Esophagus squamous epithelium (tissue), 5 donors: ENCODE measurements around the gene RALGPS2. TPM values are rescaled to one million over a fixed set of nuclear protein-coding genes. Genes with fewer than 3 reads are reported as not detected.

Experiments used
- DNase-seq: peaks from one replicate; lab custom pipeline; 2025; lab: John Stamatoyannopoulos, UW
- H3K27ac ChIP-seq, 4 donors: fragments of 200-600 bp; sonication (generic); one replicate each; pipeline ENCODE4 v1.5.1; 2016 to 2019; ENCODE audit warnings: mild to moderate bottlenecking in 1 of 4
- H3K27me3 ChIP-seq, 4 donors: fragments of 200-600 bp; sonication (generic); 1 replicate in 3 of 4; 2 replicates in 1 of 4; pipeline versions ENCODE4 v1.5.1 to v1.6.0; 2017 to 2021; ENCODE audit warnings: antibody characterized with exemption in 1 of 4
- H3K36me3 ChIP-seq, 3 donors: fragments of 200-600 bp; sonication (generic); one replicate each; pipeline ENCODE4 v1.5.1; 2016 to 2019
- H3K4me1 ChIP-seq, 3 donors: fragments of 200-600 bp; sonication (generic); one replicate each; pipeline ENCODE4 v1.5.1; 2017 to 2019
- H3K4me3 ChIP-seq, 4 donors: fragments of 200-600 bp; sonication (generic); 1 replicate in 3 of 4; 2 replicates in 1 of 4; pipeline ENCODE4 v1.5.1; 2016 to 2019; ENCODE audit warnings: mild to moderate bottlenecking in 2 of 4, moderate library complexity in 1 of 4
- H3K9me3 ChIP-seq, 3 donors: fragments of 200-600 bp; sonication (generic); one replicate each; pipeline ENCODE4 v1.5.1; 2016 to 2019
- CTCF ChIP-seq, 6 experiments: fragments of 450-650 bp in 4 of 6; fragments of 200-600 bp in 2 of 6; sonication (generic) in 2 of 6; IDR thresholded peaks; one replicate each; pipeline ENCODE4 v1.5.1; 2016 to 2019; ENCODE audit warnings: antibody characterized with exemption in 6 of 6, mild to moderate bottlenecking in 4 of 6, moderate library complexity in 4 of 6
- POLR2A ChIP-seq, 4 donors: fragments of 450-650 bp; IDR thresholded peaks; one replicate each; pipeline ENCODE4 v1.6.1; 2017; ENCODE audit warnings: antibody characterized with exemption in 4 of 4, mild to moderate bottlenecking in 4 of 4, moderate library complexity in 3 of 4
- WGBS, 2 donors: methylation state at CpG; one replicate each; pipeline ENCODE4 v1.1.5; 2018; 5-methylcytosine and 5-hydroxymethylcytosine counted together
- intact Hi-C: fragments of 100-400 bp; cut with DNase I; formaldehyde crosslinking; loops from one replicate; pipeline ENCODE4 v1.15.0; 2022
- total RNA-seq, 4 donors: library from RNA; depleted of rRNA; stranded (reverse); fragments of >200 nt; gene quantifications; one replicate each; pipeline ENCODE4 v1.1.0, GENCODE V29; 2016
- donor health status: DM: yes; HTN: yes; CAD: no.

The RALGPS2 gene
- total RNA-seq, 4 donors from 2014 or later, result 24.2 to 35.2 (median 26.9) TPM

- H3K27ac ChIP-seq, result peak overlapping the region in 3 of 4 donors; percentile 84 to 88 (median 85)
- H3K36me3 ChIP-seq, result no peaks in the 10 kb centered on the region
- no peaks in the 10 kb centered on the region for H3K27me3 ChIP-seq
- 70 to 82% methylated on average over 3 of the region's 3 CpGs for WGBS, 2 donors
- no peak overlapping the region for H3K4me3 ChIP-seq
- TF ChIP-seq POLR2A (IDR thresholded peaks at IDR 0.05) (no peak), CTCF (IDR thresholded peaks at IDR 0.05) (no peak)
- intact Hi-C loops, result no loop called here
- no peak for DNase-seq
- no peaks in the 10 kb centered on the region for H3K9me3 ChIP-seq
- peaks cover 8 to 76% (median 46%) of the 10 kb centered on the region in 3 donors for H3K4me1 ChIP-seq
Measured at GRCh38 chr1:178934546-178934945, 209.5 kb downstream of the RALGPS2 start.

GRCh38 chr1:178935610-178936009, 210.6 kb downstream of the RALGPS2 start:
- DNase-seq, result no peak
- Histone ChIP-seq H3K4me1 (peaks cover 8 to 73% (median 44%) of the 10 kb centered on the region in 3 donors), H3K4me3 (no peak overlapping the region), H3K27ac (no peak overlapping the region), H3K36me3 (no peaks in the 10 kb centered on the region), H3K9me3 (no peaks in the 10 kb centered on the region), H3K27me3 (no peaks in the 10 kb centered on the region)
- intact Hi-C loops, result no loop called here
- WGBS, 2 donors, result 57 to 65% methylated on average over 5 of the region's 5 CpGs
- TF ChIP-seq CTCF (IDR thresholded peaks at IDR 0.05) (no peak), POLR2A (IDR thresholded peaks at IDR 0.05) (no peak)

DNA sequence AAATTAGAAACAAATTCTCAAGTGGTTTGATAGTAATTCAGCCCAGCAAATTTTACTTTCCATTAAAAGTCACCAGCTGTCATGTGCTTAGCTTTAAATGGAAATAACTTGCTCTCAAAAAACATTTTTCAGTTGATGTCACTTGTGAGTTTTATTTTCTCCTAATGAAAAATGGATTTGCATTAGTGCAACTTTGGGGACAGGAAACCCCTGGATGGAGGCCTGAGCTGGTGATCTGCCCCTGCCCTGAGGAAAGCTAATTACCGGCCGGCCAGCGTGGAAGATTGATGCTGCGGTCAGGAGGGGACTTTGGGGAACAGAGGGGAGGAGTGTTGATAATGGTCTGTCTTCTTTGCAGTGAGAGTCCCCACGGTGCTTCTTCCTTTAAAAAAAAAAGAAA, 212.7 kb downstream of the RALGPS2 start:
- H3K4me1 ChIP-seq, result peaks cover 8 to 70% (median 45%) of the 10 kb centered on the region in 3 donors
- H3K4me3 ChIP-seq, result no peak overlapping the region
- H3K27ac ChIP-seq, result peak overlapping the region; percentile 69 to 92 (median 86)
- no peaks in the 10 kb centered on the region for H3K36me3 ChIP-seq
- H3K9me3 ChIP-seq, result no peaks in the 10 kb centered on the region
- TF ChIP-seq POLR2A (IDR thresholded peaks at IDR 0.05) (no peak), CTCF (IDR thresholded peaks at IDR 0.05) (no peak)
- intact Hi-C loops, result no loop called here
- WGBS, 2 donors, result 53 to 60% methylated on average over 5 of the region's 5 CpGs
- no peaks in the 10 kb centered on the region for H3K27me3 ChIP-seq
- DNase-seq, result no peak

DNA sequence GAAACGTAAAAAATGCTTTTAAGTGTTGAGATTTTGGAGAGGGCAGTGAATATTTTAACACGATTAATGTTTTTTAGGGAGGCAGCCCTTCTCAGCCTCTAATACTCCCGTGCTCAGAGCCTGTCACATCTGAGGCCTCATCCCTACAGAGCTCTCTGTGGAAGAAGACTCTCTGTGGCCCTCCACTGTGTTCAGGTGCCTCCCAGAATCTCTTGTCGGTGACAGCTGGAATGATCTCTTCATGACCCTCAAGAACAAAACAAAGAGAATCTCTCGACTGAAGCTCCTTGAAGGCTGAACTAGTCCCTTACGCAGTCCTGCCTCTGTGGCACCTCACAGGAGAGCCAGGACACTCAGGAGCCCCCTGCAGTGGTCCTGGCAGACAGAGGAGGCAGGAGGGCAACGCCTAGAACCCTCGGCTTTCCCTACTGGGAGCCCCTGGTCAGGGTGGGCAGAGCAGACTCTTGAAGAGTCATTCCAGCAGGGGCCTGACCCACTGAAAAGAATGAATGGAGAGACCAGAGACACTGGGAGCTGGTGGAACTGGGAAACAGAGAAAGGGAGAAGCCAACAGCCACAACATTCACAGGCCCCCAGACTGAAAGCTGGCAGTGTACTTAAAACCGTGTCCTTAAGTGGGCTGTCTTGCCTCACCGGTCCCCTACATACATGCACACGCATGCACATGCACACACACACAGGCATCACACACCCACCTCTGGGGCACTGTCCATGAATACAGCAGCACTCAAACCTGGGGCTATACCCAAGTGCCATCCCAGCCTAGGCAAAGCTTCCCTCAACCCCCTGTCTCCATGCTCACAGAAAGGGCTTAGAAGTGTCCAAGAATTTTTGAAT, 213.3 kb downstream of the RALGPS2 start:
- TF ChIP-seq CTCF (IDR thresholded peaks at IDR 0.05) (no peak), POLR2A (IDR thresholded peaks at IDR 0.05) (no peak)
- intact Hi-C loops, result no loop called here
- peak overlapping the region in 1 of 4 donors; percentile 39 for H3K4me3 ChIP-seq
- peak overlapping the region; percentile 69 to 92 (median 86) for H3K27ac ChIP-seq
- 43 to 62% methylated on average over 7 of the region's 11 CpGs for WGBS, 2 donors
- no peaks in the 10 kb centered on the region for H3K36me3 ChIP-seq
- H3K9me3 ChIP-seq, result no peaks in the 10 kb centered on the region
- no peaks in the 10 kb centered on the region for H3K27me3 ChIP-seq
- peaks cover 8 to 69% (median 41%) of the 10 kb centered on the region in 3 donors for H3K4me1 ChIP-seq
- DNase-seq, result no peak

GRCh38 chr1:178938959-178939317, 213.9 kb downstream of the RALGPS2 start:
- TF ChIP-seq POLR2A (IDR thresholded peaks at IDR 0.05), result no peak
- no peak for TF ChIP-seq CTCF (IDR thresholded peaks at IDR 0.05)
- Histone ChIP-seq H3K27me3 (no peaks in the 10 kb centered on the region), H3K27ac (peak overlapping the region; percentile 69 to 92 (median 86)), H3K4me3 (peak overlapping the region in 2 of 4 donors; percentile 8 to 39), H3K9me3 (no peaks in the 10 kb centered on the region), H3K36me3 (no peaks in the 10 kb centered on the region), H3K4me1 (peaks cover 5 to 63% (median 35%) of the 10 kb centered on the region in 3 donors)
- intact Hi-C loops, result no loop called here
- DNase-seq, result no peak
- 20 to 27% methylated on average over 2 to 4 of the region's 10 CpGs for WGBS, 2 donors
